ENCODE results near the gene PABPN1L.

Gene PABPN1L

DNA sequence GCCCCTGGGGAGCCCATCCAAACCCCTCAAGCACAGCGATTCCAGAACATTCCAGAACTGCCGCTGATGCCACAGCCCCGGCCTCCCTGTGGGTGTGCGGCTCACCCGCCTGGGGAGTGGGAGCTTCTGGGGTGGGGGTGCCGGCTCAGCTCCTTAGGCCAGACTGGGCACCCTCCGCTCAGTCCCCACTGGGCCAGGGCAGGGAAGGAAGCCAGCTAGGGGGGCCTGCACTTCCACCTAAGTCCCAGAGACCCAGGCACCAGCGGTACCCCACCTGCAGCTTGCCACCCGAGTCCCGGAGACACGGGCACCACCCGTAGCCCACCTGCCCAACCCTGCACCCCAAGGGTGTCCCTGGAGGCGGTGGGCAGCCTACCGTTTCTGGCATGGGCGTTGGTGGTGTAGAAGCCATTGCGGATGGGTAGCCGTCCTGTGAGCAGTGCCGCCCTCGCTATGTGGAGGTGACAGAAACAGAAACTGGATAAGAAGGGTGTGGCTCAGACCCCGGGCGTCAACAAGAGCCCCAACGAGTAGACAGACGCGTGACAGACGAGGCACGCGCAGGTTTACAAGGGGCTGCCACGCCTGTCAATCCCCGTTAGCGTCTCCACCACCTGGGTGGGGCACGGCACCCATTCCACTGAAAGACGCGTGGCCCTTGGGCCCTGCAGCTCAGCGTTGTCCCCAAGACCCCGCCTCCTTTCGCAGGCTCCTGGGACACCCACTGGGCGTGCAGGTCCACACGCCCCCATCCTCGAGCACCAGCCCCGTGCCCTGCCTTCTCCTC is 24.7 kb downstream of the PABPN1L start:
- no peak for DNase-seq
- intact Hi-C loops (cut with DNase I): no loop called here

GRCh38 chr16:88840600-88841215 is 25.8 kb downstream of the PABPN1L start:
- peak in 37 of 42 donors; percentile 24 to 85 (median 59) for DNase-seq
- intact Hi-C loops (cut with DNase I): no loop called here

GRCh38 chr16:88839745-88840599 is 26.5 kb downstream of the PABPN1L start:
- peak in 26 of 42 donors; percentile 20 to 76 (median 50) for DNase-seq
- intact Hi-C loops (cut with DNase I): no loop called here

- DNase-seq: no peak
- intact Hi-C loops (cut with DNase I): no loop called here
These were observed 27.4 kb downstream of the PABPN1L start for GRCh38 chr16:88839026-88839529.

DNA sequence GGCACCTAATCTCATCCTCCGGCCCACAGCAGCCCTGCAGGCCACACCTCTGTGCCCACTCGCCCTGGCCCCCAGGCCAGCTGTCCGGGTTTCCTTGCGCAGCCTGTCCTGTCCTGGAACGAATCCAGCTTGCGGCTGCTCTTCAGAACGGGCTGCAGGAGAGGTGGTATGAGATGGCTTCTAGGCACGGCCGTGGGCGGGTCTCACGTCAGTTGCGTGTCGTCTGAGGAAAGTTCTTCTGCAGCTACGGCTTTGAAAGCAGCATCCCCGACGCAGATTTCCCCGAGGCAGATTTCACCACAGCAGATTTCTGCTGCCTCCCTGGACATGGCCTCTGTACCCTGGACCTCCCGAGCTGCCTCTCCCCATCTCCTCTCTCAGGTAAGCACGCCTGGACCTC is 27.9 kb downstream of the PABPN1L start:
- peak in 19 of 42 donors; percentile 17 to 69 (median 42) for DNase-seq
- intact Hi-C loops (cut with DNase I): no loop called here

DNA sequence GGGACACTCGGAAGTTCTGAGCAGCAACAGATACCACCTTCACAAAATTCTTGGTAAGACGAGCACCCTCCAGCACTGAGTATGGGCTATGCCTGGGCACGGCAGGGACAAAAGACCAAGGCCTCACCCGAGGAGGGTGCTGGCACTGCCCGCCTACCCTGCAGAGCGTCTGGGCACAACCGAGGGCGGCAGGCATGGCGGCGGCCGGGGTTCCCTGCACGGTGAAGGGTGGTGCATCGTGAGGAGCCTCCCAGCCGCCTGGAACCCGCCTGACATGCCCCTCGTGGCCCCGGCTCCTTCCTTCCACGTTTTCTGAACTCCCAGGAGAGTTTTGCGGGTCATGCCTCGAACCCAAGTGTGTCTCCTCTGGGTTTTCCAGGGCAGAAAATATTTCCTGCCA is 28.7 kb downstream of the PABPN1L start:
- no peak for DNase-seq
- intact Hi-C loops (cut with DNase I): no loop called here

DNA sequence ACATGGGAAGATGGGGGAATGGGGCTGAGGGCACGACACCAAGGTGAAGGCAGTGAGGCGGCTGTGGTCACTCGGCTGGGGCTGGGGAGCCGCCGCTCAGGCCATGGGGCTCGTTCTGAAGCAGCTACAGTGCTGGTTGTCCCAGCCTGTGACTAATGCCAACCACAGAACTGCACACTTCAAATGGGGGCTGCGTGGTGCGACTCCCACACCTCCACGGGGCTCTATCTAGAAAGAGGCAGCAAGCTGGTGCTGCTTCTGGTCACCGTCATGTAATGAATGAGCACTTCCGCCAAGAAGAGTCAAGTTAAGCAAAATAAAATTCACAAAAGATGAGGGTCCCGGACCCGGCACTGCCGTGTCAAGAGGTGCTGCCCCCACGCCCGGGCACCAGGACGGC is 29.7 kb downstream of the PABPN1L start:
- DNase-seq: no peak
- intact Hi-C loops (cut with DNase I): no loop called here

DNA sequence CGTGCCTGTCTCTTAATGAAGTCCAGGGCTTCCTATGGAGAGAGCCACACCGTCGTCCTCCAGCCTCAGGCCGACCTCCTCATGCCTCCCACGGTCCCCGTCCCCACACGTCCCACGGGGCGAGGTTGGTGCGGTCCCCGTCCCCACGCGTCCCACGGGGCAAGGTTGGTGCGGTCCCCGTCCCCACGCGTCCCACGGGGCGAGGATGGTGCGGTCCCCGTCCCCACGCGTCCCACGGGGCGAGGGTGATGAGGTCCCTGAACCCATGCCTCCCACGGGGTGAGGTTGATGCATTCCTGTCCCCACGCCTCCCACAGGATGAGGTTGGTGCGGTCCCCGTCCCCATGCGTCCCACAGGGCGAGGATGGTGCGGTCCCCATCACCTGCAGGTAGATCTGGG is 30.6 kb downstream of the PABPN1L start:
- no peak for DNase-seq
- intact Hi-C loops (cut with DNase I): no loop called here

- DNase-seq: no peak
- intact Hi-C loops (cut with DNase I): no loop called here
These were observed 31.1 kb downstream of the PABPN1L start for GRCh38 chr16:88835383-88835782.

DNA sequence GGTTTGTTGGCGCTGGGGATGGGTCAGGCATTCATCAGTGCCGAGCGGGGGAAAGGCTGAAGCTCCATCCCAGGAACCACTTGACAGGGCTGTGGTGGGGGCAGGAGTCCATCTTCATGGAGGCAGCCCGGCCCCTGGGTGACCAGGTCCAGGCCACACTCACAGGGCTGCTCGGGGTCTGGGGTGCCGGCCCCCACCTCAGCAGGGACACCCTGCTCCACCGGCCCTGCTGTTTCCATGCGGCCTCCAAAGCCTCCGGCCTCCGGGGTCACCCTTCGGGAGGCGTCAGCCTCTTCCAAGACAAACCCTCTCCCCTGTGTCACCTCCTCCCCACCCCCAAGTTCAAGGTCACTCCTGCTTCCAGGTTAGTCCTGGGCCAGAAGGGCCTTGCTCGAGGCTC is 31.8 kb downstream of the PABPN1L start:
- intact Hi-C loops (cut with DNase I): no loop called here

DNA sequence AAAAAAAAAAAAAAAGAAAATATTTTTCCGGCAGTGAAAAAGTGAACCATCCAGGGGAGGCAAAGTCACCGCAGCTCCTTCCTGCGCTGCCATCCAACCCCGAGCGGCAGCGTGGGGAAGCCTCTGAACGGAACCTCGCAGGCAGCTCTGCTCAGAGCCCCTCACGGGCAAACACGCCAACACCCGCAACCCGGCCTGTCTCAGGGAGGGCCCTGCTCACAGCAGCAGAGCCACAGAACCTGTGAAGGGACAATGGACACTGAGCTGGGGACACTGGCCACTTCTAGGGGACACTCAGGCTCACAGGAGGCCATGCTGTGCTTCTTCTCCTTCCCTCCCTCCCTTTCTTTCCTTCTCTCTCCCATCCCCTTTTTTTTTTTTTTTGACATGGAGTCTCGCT is 33.4 kb downstream of the PABPN1L start:
- DNase-seq: no peak
- intact Hi-C loops (cut with DNase I): no loop called here

More for the DNA sequence above, 31.8 kb downstream of the PABPN1L start:
- DNase-seq: no peak

GRCh38 chr16:88831838-88832237 is 34.6 kb downstream of the PABPN1L start:
- intact Hi-C loops (cut with DNase I): no loop called here

GRCh38 chr16:88830783-88831182 is 35.7 kb downstream of the PABPN1L start:
- no peak for DNase-seq
- intact Hi-C loops (cut with DNase I): no loop called here

More at GRCh38 chr16:88831838-88832237, 34.6 kb downstream of the PABPN1L start:
- DNase-seq: no peak

GRCh38 chr16:88830258-88830657 is 36.2 kb downstream of the PABPN1L start:
- DNase-seq: no peak
- intact Hi-C loops (cut with DNase I): no loop called here

DNA sequence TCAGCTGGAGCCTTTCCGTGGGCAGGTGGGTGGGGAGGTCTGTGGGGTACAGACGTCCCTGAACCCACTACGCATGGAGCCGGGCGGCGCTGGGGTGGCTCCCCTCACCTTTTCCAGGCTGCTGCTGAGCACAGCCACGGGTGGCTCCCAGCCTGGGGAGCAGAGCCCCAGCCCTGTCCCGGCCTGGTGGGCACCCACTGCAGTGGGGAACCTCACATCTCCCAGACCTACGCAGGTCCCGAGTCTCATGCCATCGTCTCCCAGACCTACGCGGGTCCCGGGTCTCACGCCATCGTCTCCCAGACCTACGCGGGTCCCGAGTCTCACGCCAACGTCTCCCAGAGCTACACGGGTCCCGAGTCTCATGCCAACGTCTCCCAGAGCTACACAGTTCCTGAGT is 37.7 kb downstream of the PABPN1L start:
- intact Hi-C loops (cut with DNase I): no loop called here
- DNase-seq: no peak

DNA sequence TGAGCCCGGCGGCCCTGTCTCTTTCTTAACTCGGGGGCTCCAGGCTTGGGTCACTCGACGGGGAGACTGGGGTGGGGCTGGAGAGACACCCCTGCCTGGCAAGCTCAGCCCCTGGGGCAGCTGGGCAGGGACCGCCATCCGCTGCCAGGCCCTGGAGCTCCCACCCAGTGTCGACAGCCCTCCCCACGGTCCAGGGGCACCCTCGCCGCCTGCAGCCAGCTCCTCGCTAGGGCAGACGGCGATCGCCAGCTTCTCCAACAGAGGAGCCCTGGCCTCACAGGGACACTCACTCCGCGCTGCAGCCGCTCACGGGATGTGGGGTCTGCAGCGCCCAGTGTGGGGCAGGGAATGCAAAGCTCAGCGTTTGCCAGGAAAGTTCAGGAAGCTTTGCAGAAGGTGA is 38.7 kb downstream of the PABPN1L start:
- DNase-seq: no peak
- intact Hi-C loops (cut with DNase I): no loop called here

- intact Hi-C loops (cut with DNase I): no loop called here
- DNase-seq: peak in 34 of 42 donors; percentile 27 to 89 (median 64)
These were observed 40.2 kb downstream of the PABPN1L start for GRCh38 chr16:88826070-88826840.

DNA sequence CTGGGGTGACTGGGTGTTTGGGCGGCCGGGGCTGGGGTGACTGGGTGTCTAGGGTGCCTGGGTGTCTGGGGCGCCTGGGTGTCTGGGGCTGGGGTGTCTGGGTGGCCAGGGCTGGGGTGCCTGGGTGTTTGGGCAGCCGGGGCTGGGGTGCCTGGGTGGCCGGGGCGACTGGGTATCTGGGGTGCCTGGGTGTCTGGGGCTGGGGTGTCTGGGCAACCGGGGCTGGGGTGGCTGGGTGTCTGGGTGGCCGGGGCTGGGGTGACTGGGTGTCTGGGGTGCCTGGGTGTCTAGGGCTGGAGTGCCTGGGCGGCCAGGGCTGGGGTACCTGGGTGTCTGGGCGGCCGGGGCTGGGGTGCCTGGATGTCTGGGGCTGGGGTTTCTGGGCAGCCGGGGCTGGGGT is 41.3 kb downstream of the PABPN1L start:
- intact Hi-C loops (cut with DNase I): no loop called here
- DNase-seq: no peak
